ENCODE measurements around the gene FYN. TPM values are rescaled to one million over a fixed set of nuclear protein-coding genes. Genes with fewer than 3 reads are reported as not detected.

Gene FYN
- total and polyA plus RNA-seq, 2 of the 4 experiments (the other 2 are of a cell fraction) = 30.8 to 36.4 TPM

- H2BK5ac ChIP-seq (ENCODE audit: low read depth, low read length, poor library complexity, severe bottlenecking) = no peak overlapping the region
- no peak overlapping the region for H3K23ac ChIP-seq (ENCODE audit: low read depth, low read length)
- no peak overlapping the region for H2BK15ac ChIP-seq (ENCODE audit: low read depth, low read length)
- no peak overlapping the region for H3K4me2 ChIP-seq (ENCODE audit: low read depth, low read length)
- in situ Hi-C loops (cut with MboI; ENCODE audit: low sequenced_read_pairs) (no loop called here), intact Hi-C loops (cut with micrococcal nuclease) (loop anchor here (10.0 kb wide), 1 partner anchor 85 kb away; no protein-coding TSS in a partner anchor), dilution Hi-C loops (cut with HindIII; ENCODE audit: low sequenced_read_pairs, unreplicated experiment) (no loop called here)
- H2AK9ac ChIP-seq (replicated peaks; ENCODE audit: low read depth, low read length, poor library complexity) = no peak overlapping the region
- CTCF ChIA-PET = no interaction called here
- H2AK5ac ChIP-seq (ENCODE audit: low read depth, low read length) = no peak overlapping the region
- ATAC-seq (ENCODE audit: low read depth) (no peak), DNase-seq (no peak)
- no peaks in the 10 kb centered on the region for H3K36me3 ChIP-seq (ENCODE audit: control insufficient read depth, insufficient read depth, low read length)
- no peak overlapping the region for H3K18ac ChIP-seq (ENCODE audit: low read depth, low read length)
- no peak overlapping the region for H3K14ac ChIP-seq (replicated peaks; ENCODE audit: low read depth, low read length)
- H3K9me1 ChIP-seq (ENCODE audit: insufficient read depth, low read length) = peaks cover 24% of the 10 kb centered on the region
- H3K4me1 ChIP-seq (ENCODE audit: control insufficient read depth, insufficient read depth, low read length) = peaks cover 20% of the 10 kb centered on the region
- H4K91ac ChIP-seq (ENCODE audit: insufficient read depth, low read depth, low read length) = no peak overlapping the region
- H3K9ac ChIP-seq (ENCODE audit: low read depth, low read length) = no peak overlapping the region
- no peak overlapping the region for H3K56ac ChIP-seq (ENCODE audit: extremely low read depth, insufficient read depth, low read length)
- TF ChIP-seq RFX5 (IDR thresholded peaks at IDR 0.05; ENCODE audit: low read depth, low read length) (no peak), SMC3 (IDR thresholded peaks at IDR 0.05; ENCODE audit: low read depth, low read length) (no peak), USF2 (IDR thresholded peaks at IDR 0.05; ENCODE audit: low read depth, low read length) (no peak)
- H3K79me1 ChIP-seq (ENCODE audit: low read depth in 1 of 2, low read length in 2 of 2) = peaks cover 29 to 34% of the 10 kb centered on the region in 2 experiments
- no peaks in the 10 kb centered on the region for H3K9me3 ChIP-seq (ENCODE audit: control insufficient read depth, insufficient read depth, low read length)
- H2BK120ac ChIP-seq (ENCODE audit: low read depth, low read length) = no peak overlapping the region
- H3K27me3 ChIP-seq (ENCODE audit: control insufficient read depth, insufficient read depth, low read length) = no peaks in the 10 kb centered on the region
- POLR2A ChIA-PET (ENCODE audit: unreplicated experiment) = no interaction called here
- H2AFZ ChIP-seq (replicated peaks; ENCODE audit: low read length, poor library complexity) = no peak overlapping the region
- no peak overlapping the region for H3K4me3 ChIP-seq (ENCODE audit: insufficient read depth, low read depth, low read length)
- H4K5ac ChIP-seq (ENCODE audit: low read depth, low read length) = no peak overlapping the region
- no peak overlapping the region for H2BK20ac ChIP-seq (ENCODE audit: low read depth, low read length)
- no peak overlapping the region for H3K4ac ChIP-seq (ENCODE audit: low read depth, low read length)
- H4K8ac ChIP-seq (ENCODE audit: low read depth in 2 of 2, low read length in 2 of 2) = no peak overlapping the region
- peaks cover 12% of the 10 kb centered on the region; the same call in 1 of the 2 replicates for H4K20me1 ChIP-seq (ENCODE audit: insufficient read depth, low read length)
- H3K27ac ChIP-seq (ENCODE audit: insufficient read depth, low read length) = no peak overlapping the region
- BruUV-seq (replicated peaks) = no TSS peak
Observed at GRCh38 chr6:111809766-111810165, 63.5 kb downstream of the FYN start.

All from IMR-90 (cell line).